Body of pancreas (tissue), 4 donors: ENCODE measurements around the gene DHX8. TPM values are rescaled to one million over a fixed set of nuclear protein-coding genes. Genes with fewer than 3 reads are reported as not detected.

Experiments used
- ATAC-seq: fragments of 150-250 bp; one replicate; pipeline ENCODE4 v1.9.1; 2016
- DNase-seq, 4 donors: peaks; one replicate each; pipeline ENCODE4 v3.0.0-alpha.2; 2019
- H3K27ac ChIP-seq, 4 donors: fragments of 200-600 bp; sonication (generic); 1 replicate in 3 of 4; 2 replicates in 1 of 4; pipeline versions ENCODE4 v1.5.1 to v1.6.1; 2016 to 2019; ENCODE audit warnings: mild to moderate bottlenecking in 1 of 4, mixed read lengths in 1 of 4, moderate library complexity in 1 of 4
- H3K27me3 ChIP-seq, 2 donors: fragments of 200-600 bp; sonication (generic); one replicate each; pipeline ENCODE4 v1.6.0; 2016; ENCODE audit warnings: mild to moderate bottlenecking in 1 of 2
- H3K36me3 ChIP-seq, 2 donors: fragments of 200-600 bp; sonication (generic); replicated peaks in 1 of 2; 2 replicates each; pipeline ENCODE4 v1.5.1; 2016; ENCODE audit warnings: low read depth in 2 of 2; ENCODE audit not compliant: insufficient read depth in 1 of 2
- H3K4me1 ChIP-seq: fragments of 200-600 bp; sonication (generic); one replicate; pipeline ENCODE4 v1.6.0; 2016
- H3K4me3 ChIP-seq, 2 donors: fragments of 200-600 bp; sonication (generic); 1 replicate in 1 of 2; 2 replicates in 1 of 2; pipeline ENCODE4 v1.5.1; 2016 to 2019
- H3K9me3 ChIP-seq, 3 donors: fragments of 200-600 bp; sonication (generic); 1 replicate in 2 of 3; 2 replicates in 1 of 3; pipeline ENCODE4 v1.5.1; 2016
- CTCF ChIP-seq, 7 experiments: fragments of 450-650 bp in 4 of 7; fragments of 200-600 bp in 3 of 7; sonication (generic) in 3 of 7; IDR thresholded peaks; one replicate each; pipeline ENCODE4 v1.5.1; 2016 to 2019; ENCODE audit warnings: antibody characterized with exemption in 7 of 7
- POLR2A ChIP-seq, 3 donors: fragments of 450-650 bp; IDR thresholded peaks; one replicate each; pipeline ENCODE4 v1.6.1; 2016; ENCODE audit warnings: antibody characterized with exemption in 3 of 3, mild to moderate bottlenecking in 2 of 3
- whole genome bisulfite sequencing, 2 donors: methylation state at CpG; one replicate each; pipeline ENCODE4 v1.1.5; 2017; 5-methylcytosine and 5-hydroxymethylcytosine counted together
- intact Hi-C: fragments of 100-400 bp; cut with DNase I; formaldehyde crosslinking; loops from one replicate; pipeline ENCODE4 v1.15.1; 2023
- total RNA-seq, 2 donors: library from RNA; depleted of rRNA; stranded (reverse); fragments of >200 nt; gene quantifications; one replicate each; pipeline ENCODE4 v1.1.0, GENCODE V29; 2016

The DHX8 gene
- total RNA-seq: 10 to 100 TPM; 12.2 to 19.4 TPM

- Histone ChIP-seq H3K4me1 (peaks cover 22% of the 10 kb centered on the region), H3K36me3 (no peaks in the 10 kb centered on the region), H3K27ac (peak within 1 kb of the TSS; percentile 35 to 83 (median 67)), H3K4me3 (peak within 1 kb of the TSS; percentile 38 to 58), H3K9me3 (no peaks in the 10 kb centered on the region), H3K27me3 (no peaks in the 10 kb centered on the region)
- ATAC-seq (peak; percentile 100), DNase-seq (peak; percentile 97 to 99 (median 98))
- WGBS, 2 donors: 0% methylated on average over 45 to 51 of the region's 51 CpGs
- peak; percentile 100 for TF ChIP-seq CTCF (IDR thresholded peaks at IDR 0.05)
- TF ChIP-seq POLR2A (IDR thresholded peaks at IDR 0.05): peak; percentile 39 to 92 (median 88)
- intact Hi-C loops: loop anchor here (10.0 kb wide), 1 partner anchor 61 kb away; the partner anchor contains the start of gene ETV4
Measured at GRCh38 chr17:43483674-43484551, at the start of gene DHX8. TSS of gene DHX8 (plus strand) at chr17:43483975. CDS start at chr17:43484038, 63 bp downstream.

GRCh38 chr17:43434902-43435319 is 48.9 kb upstream of the DHX8 start:
- H3K27ac ChIP-seq: no peak overlapping the region
- DNase-seq (no peak), ATAC-seq (no peak)
- TF ChIP-seq CTCF (IDR thresholded peaks at IDR 0.05): no peak
- no peak for TF ChIP-seq POLR2A (IDR thresholded peaks at IDR 0.05)
- no peaks in the 10 kb centered on the region for H3K36me3 ChIP-seq
- no peaks in the 10 kb centered on the region for H3K9me3 ChIP-seq
- 72 to 81% methylated on average over 3 to 4 of the region's 4 CpGs for WGBS, 2 donors
- no peaks in the 10 kb centered on the region for H3K4me1 ChIP-seq
- intact Hi-C loops: no loop called here
- H3K4me3 ChIP-seq: no peak overlapping the region
- H3K27me3 ChIP-seq: no peaks in the 10 kb centered on the region

DNA sequence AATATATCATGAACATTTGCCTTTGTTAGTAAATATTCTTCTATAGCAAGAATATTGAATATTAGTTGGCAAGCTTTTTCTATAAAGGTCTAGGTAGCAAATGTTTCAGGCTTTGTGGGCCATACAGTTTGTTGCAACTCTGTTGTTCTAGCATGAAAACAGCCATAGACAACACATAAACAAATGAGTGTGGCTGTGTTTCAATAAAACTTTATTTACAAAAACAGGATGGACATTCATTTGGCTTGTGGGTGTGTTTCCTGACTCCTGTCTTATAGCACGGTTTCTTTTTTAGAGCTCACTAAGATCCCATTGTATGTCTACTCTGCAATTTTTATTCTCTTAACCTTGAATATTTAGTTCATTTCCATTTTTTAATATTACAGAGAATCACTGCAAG is 46.0 kb upstream of the DHX8 start:
- ATAC-seq: no peak

DNA sequence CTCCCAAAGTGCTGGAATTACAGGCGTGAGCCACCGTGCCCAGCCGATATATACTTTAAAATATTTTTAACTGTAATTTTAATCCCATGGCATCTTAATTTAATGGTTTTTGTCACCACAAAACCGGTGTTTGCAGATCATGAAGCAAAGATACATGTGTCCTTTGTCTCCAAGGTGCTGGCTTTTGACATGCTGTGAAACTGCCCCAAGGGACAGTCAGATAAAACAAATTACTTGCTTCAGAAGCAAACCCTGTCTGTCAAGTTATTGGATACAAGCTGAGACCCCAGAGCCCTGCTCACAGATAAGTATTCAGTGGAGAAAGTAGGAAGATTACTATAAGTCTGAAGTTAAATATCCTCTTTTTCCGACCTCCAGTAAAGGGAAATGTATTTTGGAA is 45.1 kb upstream of the DHX8 start:
- Histone ChIP-seq H3K36me3 (no peaks in the 10 kb centered on the region), H3K4me3 (no peak overlapping the region), H3K9me3 (no peaks in the 10 kb centered on the region), H3K27me3 (no peaks in the 10 kb centered on the region), H3K27ac (no peak overlapping the region), H3K4me1 (no peaks in the 10 kb centered on the region)
- WGBS, 2 donors: 61 to 63% methylated on average over 5 of the region's 5 CpGs
- ATAC-seq: no peak
- intact Hi-C loops: no loop called here
- no peak for DNase-seq
- TF ChIP-seq CTCF (IDR thresholded peaks at IDR 0.05) (no peak), POLR2A (IDR thresholded peaks at IDR 0.05) (no peak)

More for the DNA sequence above, 46.0 kb upstream of the DHX8 start:
- WGBS, 2 donors: 96 to 100% methylated on average over 1 of the region's 1 CpG
- no peak overlapping the region for H3K27ac ChIP-seq
- DNase-seq: no peak
- TF ChIP-seq POLR2A (IDR thresholded peaks at IDR 0.05): no peak
- no peaks in the 10 kb centered on the region for H3K27me3 ChIP-seq
- no peak overlapping the region for H3K4me3 ChIP-seq
- intact Hi-C loops: no loop called here
- H3K36me3 ChIP-seq: no peaks in the 10 kb centered on the region
- H3K4me1 ChIP-seq: no peaks in the 10 kb centered on the region
- no peaks in the 10 kb centered on the region for H3K9me3 ChIP-seq

GRCh38 chr17:43439041-43439440 is 44.7 kb upstream of the DHX8 start:
- no peaks in the 10 kb centered on the region for H3K27me3 ChIP-seq
- ATAC-seq (no peak), DNase-seq (no peak)
- H3K36me3 ChIP-seq: no peaks in the 10 kb centered on the region
- intact Hi-C loops: no loop called here
- H3K27ac ChIP-seq: no peak overlapping the region
- WGBS, 2 donors: 63 to 69% methylated on average over 1 of the region's 1 CpG
- TF ChIP-seq CTCF (IDR thresholded peaks at IDR 0.05) (no peak), POLR2A (IDR thresholded peaks at IDR 0.05) (no peak)
- no peaks in the 10 kb centered on the region for H3K4me1 ChIP-seq
- H3K9me3 ChIP-seq: no peaks in the 10 kb centered on the region
- no peak overlapping the region for H3K4me3 ChIP-seq
